Calu3 (cell line): ENCODE data around the gene CCDC102A. TPM values are rescaled to one million over a fixed set of nuclear protein-coding genes. Genes with fewer than 3 reads are reported as not detected.
"Not testable (repeated sequence)": the region's sequence is repeated elsewhere in the genome, so short reads cannot be mapped to it uniquely, and the experiment has no call there.

Experiments
- BruUV-seq: library from RNA; stranded (reverse); fragments of 400-500 nt; replicated peaks from 2 replicates; lab custom pipeline; 2021; lab: Mats Ljungman, UMichigan
- CTCF ChIA-PET: fragments of 300-600 bp; sonication (Branson Sonifier 250); formaldehyde crosslinking; loops from one replicate; lab custom pipeline; 2022; ENCODE audit warnings: antibody characterized with exemption; lab: Charles Lee
- DNase-seq: peaks from one replicate; pipeline ENCODE4 v3.0.0; 2022
- H3K27ac Mint-ChIP-seq: one replicate; pipeline ENCODE4 v1.8.0; 2022; ENCODE audit warnings: mixed read lengths; ENCODE audit not compliant: unreplicated experiment
- H3K27me3 Mint-ChIP-seq: one replicate; pipeline ENCODE4 v1.8.0; 2022; ENCODE audit warnings: mixed read lengths; ENCODE audit not compliant: unreplicated experiment
- H3K36me3 Mint-ChIP-seq: one replicate; pipeline ENCODE4 v1.8.0; 2022; ENCODE audit warnings: mild to moderate bottlenecking, moderate library complexity, mixed read lengths; ENCODE audit not compliant: insufficient read depth, unreplicated experiment
- H3K4me1 Mint-ChIP-seq: one replicate; pipeline ENCODE4 v1.8.0; 2022; ENCODE audit warnings: mild to moderate bottlenecking, low read depth, mixed read lengths; ENCODE audit not compliant: unreplicated experiment
- H3K4me3 Mint-ChIP-seq: one replicate; pipeline ENCODE4 v1.8.0; 2022; ENCODE audit warnings: mild to moderate bottlenecking, low read depth, moderate library complexity, mixed read lengths; ENCODE audit not compliant: unreplicated experiment
- H3K9me3 Mint-ChIP-seq: one replicate; pipeline ENCODE4 v1.8.0; 2022; ENCODE audit warnings: low read depth, mixed read lengths; ENCODE audit not compliant: unreplicated experiment
- CTCF ChIP-seq: fragments of 200-600 bp; IDR thresholded peaks from one replicate; pipeline ENCODE4 v1.8.0; 2022; ENCODE audit warnings: antibody characterized with exemption; ENCODE audit not compliant: unreplicated experiment
- intact Hi-C: fragments of 100-400 bp; cut with micrococcal nuclease; formaldehyde crosslinking; loops from one replicate; pipeline ENCODE4 v1.10.0; 2022; ENCODE audit not compliant: unreplicated experiment
- total RNA-seq: library from RNA; stranded (reverse); gene quantifications from 2 replicates; pipeline ENCODE4 v1.2.3, GENCODE V29; 2022

The CCDC102A gene
- total RNA-seq, 1 experiment from 2014 or later, result 6.8 TPM

DNA sequence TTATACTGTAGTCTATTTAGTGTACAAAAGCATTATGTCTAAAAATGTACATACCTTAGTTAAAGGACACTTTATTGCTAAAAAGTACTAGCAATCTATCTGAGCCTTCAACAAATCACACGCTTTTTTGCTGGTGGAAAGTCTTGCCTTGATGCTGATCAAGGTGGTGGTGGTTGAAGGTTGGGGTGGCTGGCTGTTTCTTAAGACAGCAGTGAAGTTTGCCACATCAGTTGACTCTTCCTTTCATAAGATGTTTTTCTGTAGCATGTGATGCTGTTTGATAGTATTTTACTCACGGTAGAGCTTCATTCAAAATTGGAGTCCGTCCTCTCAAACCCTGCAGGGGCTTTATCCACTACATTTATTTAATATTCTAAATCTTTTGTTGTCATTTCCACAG is 14.7 kb upstream of the CCDC102A start:
- intact Hi-C loops, result no loop called here
- Mint-ChIP-seq H3K4me3 (no peak overlapping the region), H3K27me3 (peaks cover 57% of the 10 kb centered on the region), H3K9me3 (no peaks in the 10 kb centered on the region), H3K36me3 (no peaks in the 10 kb centered on the region), H3K4me1 (no peaks in the 10 kb centered on the region), H3K27ac (no peak overlapping the region)
- DNase-seq, result no peak
- CTCF ChIA-PET, result no interaction called here
- no peak for TF ChIP-seq CTCF
- no TSS peak for BruUV-seq

- no peak for TF ChIP-seq CTCF
These were observed 13.4 kb upstream of the CCDC102A start for GRCh38 chr16:57549730-57550129.

GRCh38 chr16:57548408-57548807 is 12.0 kb upstream of the CCDC102A start:
- no TSS peak for BruUV-seq
- Mint-ChIP-seq H3K27ac (no peak overlapping the region), H3K27me3 (peaks cover 47% of the 10 kb centered on the region), H3K4me3 (no peak overlapping the region), H3K4me1 (no peaks in the 10 kb centered on the region), H3K9me3 (no peaks in the 10 kb centered on the region), H3K36me3 (no peaks in the 10 kb centered on the region)
- no peak for DNase-seq
- no peak for TF ChIP-seq CTCF
- intact Hi-C loops, result no loop called here
- CTCF ChIA-PET, result interaction anchor here (0.6 to 1.0 kb wide), 3 partner anchors 43 to 579 kb away, joined by 3 to 5 read pairs (median 4); no protein-coding TSS in a partner anchor

More at GRCh38 chr16:57549730-57550129, 13.4 kb upstream of the CCDC102A start:
- Mint-ChIP-seq H3K4me1 (no peaks in the 10 kb centered on the region), H3K27me3 (peaks cover 47% of the 10 kb centered on the region), H3K9me3 (no peaks in the 10 kb centered on the region), H3K27ac (no peak overlapping the region), H3K36me3 (no peaks in the 10 kb centered on the region), H3K4me3 (no peak overlapping the region)
- intact Hi-C loops, result no loop called here
- no peak for DNase-seq
- no TSS peak for BruUV-seq
- CTCF ChIA-PET, result interaction anchor here (0.9 kb wide), 1 partner anchor 10 kb away, joined by 3 read pairs; no protein-coding TSS in a partner anchor

DNA sequence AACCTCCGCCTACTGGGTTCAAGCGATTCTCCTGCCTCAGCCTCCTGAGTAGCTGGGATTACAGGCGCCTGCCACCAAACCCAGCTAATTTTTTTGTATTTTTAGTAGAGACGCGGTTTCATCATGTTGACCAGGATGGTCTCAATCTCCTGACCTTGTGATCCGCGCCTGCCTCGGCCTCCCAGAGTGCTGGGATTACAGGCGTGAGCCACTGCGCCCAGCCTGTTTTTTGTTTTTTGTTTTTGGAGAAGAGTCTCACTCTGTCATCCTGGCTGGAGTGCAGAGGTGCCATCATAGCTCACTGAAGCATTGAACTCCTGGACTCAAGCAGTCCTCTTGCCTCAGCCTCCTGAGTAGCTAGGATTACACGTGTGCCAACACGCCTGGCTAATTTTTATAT is 11.2 kb upstream of the CCDC102A start:
- CTCF ChIA-PET, DNase-seq, H3K36me3 Mint-ChIP-seq, BruUV-seq, intact Hi-C loops, H3K27ac Mint-ChIP-seq, H3K4me3 Mint-ChIP-seq, H3K9me3 Mint-ChIP-seq, H3K4me1 Mint-ChIP-seq: not testable (repeated sequence)
- H3K27me3 Mint-ChIP-seq, result peaks cover 44% of the 10 kb centered on the region

DNA sequence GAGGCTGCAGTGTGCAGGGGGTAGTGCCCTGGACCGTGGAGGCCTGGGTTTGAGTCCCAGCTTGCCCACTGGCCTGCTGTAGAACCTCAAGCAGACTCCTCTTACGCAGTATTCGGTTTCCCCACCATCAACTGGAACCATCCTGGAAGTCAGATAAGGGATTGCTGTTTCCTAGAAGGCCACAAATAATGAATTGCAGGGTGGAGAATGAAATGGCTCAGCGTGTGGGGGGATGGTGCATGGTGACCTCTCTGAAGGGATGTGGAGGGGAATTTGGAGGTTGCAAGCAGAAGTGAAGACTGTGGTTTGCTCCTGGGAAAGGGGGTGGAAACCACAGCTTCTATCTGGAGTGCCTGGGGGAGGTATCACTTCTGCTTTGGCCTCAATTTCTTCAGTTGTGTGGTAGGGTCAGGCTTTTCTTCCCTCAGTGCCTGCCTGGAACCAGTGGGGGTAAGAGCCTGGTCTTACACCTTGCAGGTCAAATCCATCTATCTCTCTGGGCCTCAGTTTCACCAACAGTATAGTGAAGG is 7.8 kb upstream of the CCDC102A start:
- intact Hi-C loops, result no loop called here
- CTCF ChIA-PET, result interaction anchor here (0.6 kb wide), 1 partner anchor 62 kb away, joined by 3 read pairs; no protein-coding TSS in a partner anchor
- peaks cover 47% of the 10 kb centered on the region for H3K27me3 Mint-ChIP-seq
- TF ChIP-seq CTCF, result no peak
- DNase-seq, result no peak
- no peaks in the 10 kb centered on the region for H3K4me1 Mint-ChIP-seq
- no TSS peak for BruUV-seq
- H3K9me3 Mint-ChIP-seq, result no peaks in the 10 kb centered on the region
- no peak overlapping the region for H3K27ac Mint-ChIP-seq
- H3K36me3 Mint-ChIP-seq, result no peaks in the 10 kb centered on the region
- no peak overlapping the region for H3K4me3 Mint-ChIP-seq
